Bone marrow (tissue), 2 donors: ENCODE measurements around the gene SLC38A11.

ENCODE experiments used
- DNase-seq, 2 donors: peaks; one replicate each; lab custom pipeline; 2025; lab: John Stamatoyannopoulos, UW

SLC38A11 gene

DNA sequence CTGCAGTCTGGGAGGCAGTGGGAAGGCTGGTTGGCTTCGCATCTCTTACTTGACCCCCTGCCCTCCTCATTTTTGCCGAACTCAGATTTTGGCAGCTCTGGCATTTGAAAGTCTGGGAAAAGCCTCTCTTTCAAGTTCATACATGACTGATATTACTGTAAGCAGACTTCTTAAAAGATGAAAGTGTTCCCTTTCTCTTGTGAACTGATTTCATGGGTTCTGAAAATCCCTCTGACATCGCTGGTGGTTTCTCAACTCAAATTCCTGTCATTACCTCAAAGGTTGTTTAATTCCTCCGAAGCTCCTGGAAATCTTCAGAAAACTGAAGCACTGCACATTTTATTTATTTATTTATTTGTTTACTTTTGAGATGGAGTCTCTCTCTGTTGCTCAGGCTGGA, 16.9 kb upstream of the SLC38A11 start:
- DNase-seq = no peak

DNA sequence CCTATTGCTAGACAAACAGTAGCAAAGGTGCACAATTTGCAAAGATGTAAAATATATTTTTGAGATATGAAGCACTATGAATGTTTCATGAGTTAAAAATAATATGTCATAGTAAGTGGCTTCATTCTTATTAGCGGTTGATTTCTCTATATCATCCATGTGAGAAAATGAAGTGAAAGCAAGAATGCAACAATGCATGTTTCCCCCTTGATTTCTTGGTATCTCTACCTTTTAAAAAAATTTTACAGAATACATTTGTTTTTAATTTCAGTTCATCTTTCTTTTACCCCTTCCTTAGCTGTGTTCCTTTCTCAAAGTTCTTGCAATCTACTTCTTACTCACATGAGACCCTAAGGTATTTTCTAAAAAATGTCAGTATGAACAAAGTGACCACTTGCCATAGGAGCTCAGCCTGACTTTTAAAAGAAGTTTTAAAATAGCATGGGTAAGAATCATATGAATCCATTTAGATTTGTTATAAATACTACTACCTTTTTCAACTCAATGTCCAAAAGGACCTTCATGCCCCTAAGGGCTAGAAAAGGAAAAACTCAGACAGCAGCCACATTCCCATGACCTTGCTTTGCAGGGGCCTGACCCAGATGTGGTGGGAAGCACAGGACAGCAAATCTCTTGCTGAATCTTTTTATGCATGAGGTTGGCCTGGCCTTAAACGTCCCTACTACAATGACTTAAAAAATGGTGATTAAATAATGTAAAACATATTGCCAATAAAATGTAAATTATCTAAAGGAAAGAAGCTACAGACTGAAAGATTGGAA, 14.8 kb upstream of the SLC38A11 start:
- DNase-seq = no peak

DNA sequence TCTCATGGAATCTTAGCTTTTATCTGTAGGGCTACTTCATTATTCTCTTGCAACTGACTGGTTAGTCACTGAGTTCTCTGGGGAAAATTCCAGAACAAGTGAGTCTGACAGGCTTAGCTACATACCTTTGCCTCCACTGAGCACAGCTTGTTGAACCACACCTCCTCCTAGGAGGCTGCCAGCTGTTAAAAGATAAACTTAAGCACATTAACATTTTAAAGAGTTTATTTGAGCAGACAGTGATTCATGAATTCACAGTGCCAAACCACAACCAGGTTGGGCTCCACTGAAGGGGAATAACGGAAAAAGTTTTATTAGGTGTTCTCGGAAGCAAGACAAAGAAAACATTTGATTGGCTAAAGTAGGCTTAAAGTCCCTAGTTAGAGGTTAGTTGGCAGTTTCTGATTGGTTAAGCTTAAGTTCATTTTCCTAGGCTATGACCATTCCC, 12.5 kb upstream of the SLC38A11 start:
- no peak for DNase-seq

DNA sequence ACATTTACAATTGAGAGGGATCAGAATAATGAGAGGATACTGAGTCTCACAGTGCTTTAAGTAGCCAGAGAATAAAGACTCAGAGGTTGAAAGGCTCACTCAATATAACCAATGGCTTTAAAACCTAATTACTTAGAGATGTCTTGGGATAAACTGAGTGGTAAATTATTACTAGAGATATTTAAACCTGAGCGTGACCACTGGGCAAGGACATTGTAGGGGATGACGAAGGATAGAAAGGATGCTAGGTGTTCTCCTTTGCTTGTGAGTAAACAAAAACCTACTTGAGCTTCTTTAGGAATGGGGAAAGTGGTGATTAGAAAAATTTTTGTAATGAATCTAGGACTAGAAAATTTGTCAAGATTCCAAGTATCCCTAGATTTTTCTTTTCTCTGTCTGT, 12.0 kb upstream of the SLC38A11 start:
- no peak for DNase-seq

DNA sequence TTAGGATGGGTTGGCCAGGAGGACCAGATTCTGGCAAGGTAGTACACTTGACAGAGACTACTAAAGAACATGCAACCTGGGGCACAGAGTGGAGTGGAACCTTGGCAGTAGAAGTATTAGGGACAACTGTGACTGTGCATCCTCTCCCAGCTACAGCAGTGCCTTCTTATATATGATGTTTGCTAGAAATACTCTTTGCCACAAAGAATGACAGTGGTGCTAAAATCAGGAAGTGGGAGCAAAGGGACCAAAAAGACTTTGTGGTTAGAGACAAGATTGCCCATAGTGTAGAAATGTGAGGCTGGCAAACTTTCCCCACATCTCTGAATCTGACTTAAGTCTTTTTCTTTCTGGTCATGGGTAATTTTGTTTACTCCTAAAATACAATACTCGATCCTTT, 9.4 kb upstream of the SLC38A11 start:
- peak in 1 of 2 donors; percentile 82 for DNase-seq

DNA sequence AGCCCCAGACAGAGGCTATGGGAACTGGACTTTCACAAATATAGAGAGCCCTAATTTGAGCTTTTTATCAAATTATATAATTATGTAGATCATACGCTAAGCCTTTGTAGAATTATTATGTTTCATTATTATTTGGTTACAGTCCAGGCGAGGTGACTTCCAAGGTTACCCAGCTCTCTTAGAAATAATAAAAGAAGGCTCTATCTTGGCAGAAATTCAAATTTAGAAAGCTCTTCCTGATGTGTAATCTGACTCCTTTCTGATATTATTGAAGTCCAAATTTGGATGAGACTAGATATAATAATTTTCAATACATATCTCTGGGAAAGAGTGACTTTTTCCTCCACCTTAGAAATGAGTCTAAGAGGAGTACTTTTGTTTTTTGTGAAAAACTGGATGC, 4.8 kb upstream of the SLC38A11 start:
- no peak for DNase-seq

DNA sequence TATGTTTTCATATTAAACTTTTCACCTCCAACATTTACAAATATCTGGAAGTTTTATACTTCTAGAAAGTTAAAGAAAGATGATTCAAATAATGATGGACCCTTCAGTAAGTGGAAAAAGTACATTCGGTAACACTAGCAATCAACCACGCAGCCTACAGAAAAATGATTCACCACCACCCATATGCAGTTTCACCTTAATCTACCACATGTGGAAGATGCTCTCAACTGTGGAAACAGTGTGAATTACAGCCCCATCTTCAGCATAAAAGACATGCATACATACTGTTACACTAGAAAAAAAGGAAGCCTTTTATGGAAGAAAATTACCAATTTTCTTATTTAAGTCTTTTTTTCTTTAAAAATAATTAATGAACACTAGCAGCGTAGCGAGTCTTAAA, 1.1 kb downstream of the SLC38A11 start:
- DNase-seq = no peak

DNA sequence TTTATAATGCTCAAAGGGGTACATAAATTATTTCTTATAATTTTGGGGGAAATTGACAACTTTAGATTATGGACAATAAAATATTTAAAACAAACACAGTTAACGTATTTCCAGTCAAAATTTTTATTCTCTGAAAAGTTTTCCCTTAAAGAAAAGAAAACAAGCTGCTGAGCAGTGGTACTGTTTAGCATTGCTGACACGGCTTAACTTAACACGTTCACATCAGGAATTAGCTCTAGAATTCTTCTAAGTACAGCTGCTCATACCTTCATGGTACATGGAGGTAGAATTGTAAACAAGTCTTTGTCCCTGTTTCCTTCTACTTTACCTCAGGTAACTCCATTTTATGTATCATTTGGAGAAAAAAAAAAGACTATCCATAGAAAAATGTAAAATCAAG, 2.0 kb downstream of the SLC38A11 start:
- DNase-seq = no peak

DNA sequence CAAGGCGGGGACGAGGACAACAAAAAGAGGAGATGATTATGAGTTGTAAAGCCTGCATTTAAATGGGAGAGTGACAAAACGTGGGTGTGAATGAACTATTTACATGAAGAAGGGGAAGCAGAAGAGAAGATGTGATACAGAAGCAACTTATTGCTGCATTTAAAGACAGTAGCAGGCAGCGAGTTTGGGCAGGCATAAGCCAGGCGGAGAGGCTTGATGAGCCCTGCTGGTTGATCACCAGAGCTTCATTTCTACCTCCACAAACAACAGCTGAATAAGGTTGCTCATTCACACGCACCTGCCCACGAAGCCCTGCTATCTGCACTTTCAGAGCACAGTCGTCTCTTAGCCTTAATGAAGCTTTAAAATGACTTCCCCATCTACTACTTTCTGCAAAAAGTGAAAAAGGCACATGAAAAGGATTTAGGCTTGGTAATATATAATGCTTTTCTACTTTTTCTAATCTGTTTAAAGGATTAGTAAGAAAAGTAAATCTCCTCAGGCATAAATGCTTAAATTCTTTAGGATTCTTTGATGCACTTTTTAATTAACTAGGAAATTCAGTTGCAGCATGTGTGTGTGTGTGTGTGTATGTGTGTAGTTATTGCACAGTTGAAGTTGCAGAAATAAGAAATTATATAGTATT, 3.1 kb downstream of the SLC38A11 start:
- DNase-seq = no peak

DNA sequence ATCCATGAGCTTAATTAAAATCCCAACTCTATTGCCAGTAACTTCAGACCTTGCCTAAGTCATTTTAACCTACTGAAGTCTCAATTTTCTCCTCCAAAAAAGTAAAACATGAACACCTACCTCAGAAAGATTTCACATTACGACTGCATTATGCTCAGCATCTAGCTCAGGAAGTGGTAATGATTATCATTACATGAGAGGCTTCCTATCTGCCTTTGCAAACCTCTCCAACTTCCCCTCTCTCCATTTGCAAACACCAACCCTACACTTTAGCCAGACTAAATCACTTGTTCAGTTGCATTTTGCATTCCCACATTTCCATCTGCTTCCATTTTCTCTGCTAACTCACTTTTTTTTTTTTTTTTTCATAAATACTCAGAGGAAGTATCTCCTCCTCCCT, 6.8 kb downstream of the SLC38A11 start:
- peak in 1 of 2 donors; percentile 89 for DNase-seq

DNA sequence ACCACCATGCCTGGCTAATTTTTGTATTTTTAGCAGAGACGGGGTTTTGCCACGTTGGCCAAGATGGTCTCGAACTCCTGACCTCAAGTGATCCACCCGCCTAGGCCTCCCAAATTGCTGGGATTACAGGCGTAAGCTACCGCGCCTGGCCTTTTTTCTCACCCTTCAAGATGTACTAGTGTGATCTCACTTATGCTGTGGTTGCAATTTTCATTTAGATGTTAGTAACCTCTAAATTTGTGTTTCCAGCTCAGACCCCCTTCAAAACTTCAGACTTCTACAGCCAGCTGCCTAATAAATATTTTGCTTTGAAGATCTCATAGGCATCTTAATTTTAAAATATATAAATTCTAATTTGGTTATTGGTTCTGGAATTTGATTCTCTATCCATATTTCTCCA, 8.0 kb downstream of the SLC38A11 start:
- no peak for DNase-seq

DNA sequence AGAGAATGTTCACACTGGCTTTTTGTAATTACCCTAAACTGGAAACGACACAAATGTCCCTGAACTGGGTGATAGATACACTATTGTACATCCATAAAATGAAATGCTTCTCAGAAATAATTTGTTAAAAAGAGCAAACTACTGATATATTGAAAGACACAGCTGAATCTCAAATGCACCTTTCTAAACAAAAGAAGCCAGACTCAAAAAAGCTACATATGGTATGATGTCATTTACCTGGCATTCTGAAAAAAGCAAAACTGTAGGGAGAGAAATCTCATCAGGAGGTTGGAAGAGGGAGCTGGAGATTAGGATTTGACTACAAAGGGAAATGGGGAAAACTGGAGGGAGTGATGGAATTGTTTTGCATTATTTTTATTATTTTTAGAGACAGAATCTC, 12.0 kb downstream of the SLC38A11 start:
- DNase-seq = no peak

DNA sequence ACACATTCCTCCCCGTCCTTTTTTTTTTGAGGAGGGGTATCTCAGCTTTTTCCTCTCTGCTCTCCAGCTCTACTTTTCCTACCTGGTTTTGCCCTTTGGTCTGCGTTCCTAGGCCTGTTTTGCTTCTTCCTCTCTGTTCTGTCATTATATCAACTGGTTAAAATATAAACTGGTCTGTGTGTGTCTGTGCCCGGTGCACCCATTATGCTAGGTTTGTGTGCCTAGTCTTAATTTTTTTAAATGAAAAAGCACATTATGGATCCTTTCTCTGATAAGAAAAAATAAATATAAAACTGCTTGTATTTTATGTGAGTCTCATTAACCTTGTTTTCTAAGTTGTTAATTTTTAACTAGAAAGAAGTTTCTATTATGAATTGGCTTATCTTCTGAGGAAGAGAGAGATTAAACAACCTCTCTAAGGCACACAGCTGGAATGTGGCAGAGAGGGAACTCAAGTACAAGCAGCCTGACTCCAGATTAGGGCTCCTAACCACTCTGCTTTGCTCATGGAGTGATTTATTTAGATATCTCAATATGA, 17.4 kb downstream of the SLC38A11 start:
- no peak for DNase-seq

DNA sequence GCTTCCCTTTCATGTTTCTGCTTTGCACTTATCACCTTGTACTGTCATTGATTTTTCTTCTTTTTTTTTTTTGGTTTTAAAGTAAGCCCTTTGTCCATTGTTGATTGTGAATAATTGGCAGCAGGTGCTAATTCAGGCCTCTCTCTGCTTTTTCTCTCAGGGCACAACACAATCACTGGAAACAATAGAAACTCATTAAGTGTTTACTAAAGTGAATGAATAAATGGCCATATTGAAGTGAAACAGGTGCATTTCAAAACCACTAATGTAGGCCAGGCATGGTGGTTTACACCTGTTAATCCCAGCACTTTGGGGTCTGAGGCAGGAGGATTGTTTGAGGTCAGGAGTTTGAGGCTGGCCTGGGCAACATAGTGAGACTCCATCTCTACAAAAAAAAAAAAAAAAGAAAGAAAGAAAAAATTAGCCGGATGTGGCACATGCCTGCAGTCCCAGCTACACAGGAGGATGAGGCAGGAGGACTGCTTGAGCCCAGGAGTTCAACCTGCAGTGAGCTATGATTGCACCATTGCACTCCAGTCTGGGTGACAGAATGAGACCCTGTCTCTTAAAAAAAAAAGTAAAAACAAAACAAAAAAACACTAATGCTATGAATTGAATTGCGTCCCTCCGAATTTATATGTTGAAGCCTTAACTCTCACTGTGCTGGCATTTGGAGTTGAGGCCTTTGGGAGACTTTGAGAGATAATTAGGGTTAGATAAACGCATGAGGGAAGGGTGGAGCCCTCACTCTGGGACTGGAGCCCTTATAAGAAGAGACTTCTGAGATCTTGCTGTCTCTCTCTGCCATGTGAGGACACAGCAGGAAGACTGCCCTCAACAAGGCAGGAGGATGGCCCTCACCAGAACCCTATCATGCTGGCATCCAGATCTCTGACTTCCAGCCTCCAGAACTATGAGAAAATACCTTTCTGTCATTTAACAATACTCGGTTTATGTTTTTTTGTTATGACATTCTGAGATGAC, 19.9 kb downstream of the SLC38A11 start:
- DNase-seq = no peak

DNA sequence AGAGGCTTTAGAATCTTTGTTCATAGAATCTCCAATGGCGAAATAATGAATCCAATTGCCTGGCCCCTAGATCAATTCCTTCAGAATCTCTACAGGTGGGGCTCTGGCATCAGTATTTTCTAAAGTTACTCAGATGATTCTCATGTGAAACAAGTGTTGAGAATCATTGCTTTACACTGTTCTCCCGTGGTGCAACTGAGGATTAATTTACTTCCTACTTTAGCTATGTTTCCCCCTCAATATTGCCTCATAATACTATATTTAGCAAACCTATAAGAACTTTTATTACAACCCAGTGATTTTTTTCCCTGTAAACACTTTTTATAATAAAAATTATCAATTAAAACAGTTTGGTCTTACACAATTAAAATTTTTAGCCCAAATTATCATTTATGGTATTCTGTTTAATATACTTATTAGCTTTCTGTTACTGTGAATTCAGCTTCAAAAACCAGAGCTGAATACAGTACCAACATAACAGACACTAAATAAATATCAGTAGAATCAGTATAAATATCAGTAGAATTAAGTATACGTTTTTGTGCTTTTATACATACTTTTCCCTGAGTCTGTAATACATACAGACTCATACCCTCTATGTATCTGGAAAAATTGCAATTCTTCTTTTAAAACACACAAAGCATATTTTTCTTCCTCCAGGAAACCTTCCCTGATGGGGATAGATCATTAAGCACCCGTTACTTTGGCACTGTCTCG, 20.8 kb downstream of the SLC38A11 start:
- DNase-seq = no peak

DNA sequence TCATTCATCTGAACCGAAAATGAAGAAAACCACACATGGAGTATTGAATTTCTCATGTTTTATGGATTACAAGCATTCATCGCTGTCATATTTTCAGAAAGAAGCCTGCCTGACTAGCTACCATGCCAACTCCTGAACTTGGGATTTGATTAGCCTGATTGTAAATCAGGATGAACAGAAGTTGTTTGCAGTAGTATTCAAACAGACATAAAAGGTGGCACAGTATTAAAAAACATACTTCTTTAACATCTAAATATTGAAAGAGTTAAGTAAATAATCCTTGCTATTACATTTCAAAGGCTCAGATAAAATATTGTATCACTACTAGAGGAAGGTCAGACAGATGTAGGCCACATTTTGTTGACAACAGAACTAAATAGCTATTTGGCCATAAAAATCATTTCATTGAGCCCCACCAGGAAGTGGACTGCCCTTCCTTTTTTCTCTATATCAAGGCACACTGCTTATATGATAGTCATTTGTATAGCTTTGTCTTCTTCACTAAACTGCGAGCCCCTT, 21.6 kb downstream of the SLC38A11 start:
- no peak for DNase-seq

DNA sequence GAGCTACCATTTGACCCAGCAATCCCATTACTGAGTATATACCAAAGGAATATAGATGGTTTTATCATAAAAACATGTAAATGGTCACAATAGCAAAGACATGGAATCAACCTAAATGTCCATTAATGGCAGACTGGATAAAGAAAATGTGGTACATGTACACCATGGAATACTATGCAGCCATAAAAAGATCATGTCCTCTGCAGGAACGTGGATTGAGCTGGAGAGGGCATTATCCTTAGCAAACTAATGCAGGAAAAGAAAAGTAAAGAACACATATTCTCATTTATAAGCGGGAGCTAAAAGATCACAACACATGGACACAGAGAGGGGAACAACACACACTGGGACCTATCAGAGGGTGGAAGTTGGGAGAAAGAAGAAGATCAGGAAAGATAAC, 22.9 kb downstream of the SLC38A11 start:
- DNase-seq = no peak

DNA sequence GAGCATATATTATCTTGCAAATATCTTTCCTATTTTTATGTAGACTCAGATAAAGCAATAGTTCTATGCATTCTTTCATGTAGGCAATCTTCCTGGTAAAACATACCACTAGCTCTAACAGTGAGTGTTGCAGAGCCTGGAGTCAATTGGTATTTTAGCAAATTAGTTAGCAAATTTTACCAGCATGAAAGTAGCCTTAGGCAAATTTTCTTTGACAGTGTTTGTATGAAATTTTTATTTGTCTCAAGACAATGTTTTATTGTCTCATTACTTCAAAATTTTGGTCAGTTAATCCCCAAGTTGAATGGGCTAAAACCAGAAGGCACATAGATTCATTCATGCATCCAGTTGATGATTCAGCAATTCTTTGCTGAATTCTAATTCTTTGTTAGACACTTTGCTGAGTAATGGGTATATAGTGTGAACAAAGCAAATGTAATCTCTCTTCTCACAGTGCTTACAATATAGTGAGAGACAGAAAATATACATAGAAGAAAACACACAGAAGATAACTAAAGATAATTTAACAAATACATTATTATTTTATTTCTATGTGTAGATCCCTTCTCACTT, 27.1 kb downstream of the SLC38A11 start:
- no peak for DNase-seq

DNA sequence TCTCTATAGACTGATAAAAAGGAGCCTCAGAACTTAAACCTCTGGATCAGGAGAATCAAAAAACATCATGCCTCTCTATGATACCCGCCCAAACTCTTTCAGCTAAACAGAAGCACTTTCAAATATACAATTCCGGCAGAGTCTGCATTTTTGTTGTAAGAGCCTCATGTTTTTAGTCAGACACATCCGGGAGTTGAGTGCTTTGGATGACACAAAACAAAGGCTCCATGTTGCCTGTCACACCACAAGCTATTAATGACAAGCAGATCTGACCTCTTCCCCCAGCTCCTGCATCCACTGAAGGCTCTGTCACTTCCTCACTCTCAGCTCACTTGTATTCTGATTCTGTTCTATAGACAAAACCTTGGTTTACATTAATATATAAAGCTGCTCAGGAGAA, 33.2 kb downstream of the SLC38A11 start:
- peak in 1 of 2 donors; percentile 34 for DNase-seq

DNA sequence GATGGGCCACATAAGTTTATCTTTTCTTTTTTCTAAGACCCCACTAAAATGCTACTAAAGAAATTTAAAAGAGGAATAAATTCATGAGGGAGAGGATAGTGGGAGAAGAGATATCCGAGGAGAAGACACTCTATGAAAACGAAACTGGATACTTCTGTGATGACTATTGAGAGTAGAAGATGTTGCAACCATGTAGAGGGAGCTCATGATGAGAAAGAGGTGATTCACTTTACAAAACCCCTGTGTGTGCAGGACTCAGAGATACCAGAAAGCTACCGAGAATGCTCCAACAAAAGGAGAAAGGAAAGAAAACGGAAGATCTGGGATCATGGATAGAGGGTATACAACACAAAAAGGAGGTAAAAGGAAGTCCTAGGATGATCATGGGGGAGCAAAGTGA, 34.9 kb downstream of the SLC38A11 start:
- peak in 1 of 2 donors; percentile 80 for DNase-seq
